ENCODE results near the gene ENDOV. TPM values are rescaled to one million over a fixed set of nuclear protein-coding genes. Genes with fewer than 3 reads are reported as not detected.

Gene ENDOV
- total and polyA plus RNA-seq, 2 of the 13 experiments (the other 11 are each of a cell fraction or from before 2014, with no cell fraction given) = 15.1 to 17.1 TPM

GRCh38 chr17:80372456-80372855, 42.5 kb upstream of the ENDOV start (continued):
- TF ChIP-seq ATF3 (CRISPR knock-in tag; IDR thresholded peaks at IDR 0.05) (no peak), ZNF383 (CRISPR knock-in tag; IDR thresholded peaks at IDR 0.05; ENCODE audit: borderline replicate concordance) (no peak), GPBP1L1 (CRISPR knock-in tag; IDR thresholded peaks at IDR 0.05) (no peak), ZNF280B (CRISPR knock-in tag; IDR thresholded peaks at IDR 0.05; ENCODE audit: borderline replicate concordance) (no peak), ATF7-NPFF (CRISPR knock-in tag; IDR thresholded peaks at IDR 0.05; ENCODE audit: low read depth) (no peak), DR1 (CRISPR knock-in tag; IDR thresholded peaks at IDR 0.05) (no peak), ZNF878 (CRISPR knock-in tag; IDR thresholded peaks at IDR 0.05) (no peak), KLF9 (CRISPR knock-in tag; IDR thresholded peaks at IDR 0.05; ENCODE audit: low read depth) (no peak), SIX4 (CRISPR knock-in tag; IDR thresholded peaks at IDR 0.05) (no peak)
- TF ChIP-seq, protein P1, sequence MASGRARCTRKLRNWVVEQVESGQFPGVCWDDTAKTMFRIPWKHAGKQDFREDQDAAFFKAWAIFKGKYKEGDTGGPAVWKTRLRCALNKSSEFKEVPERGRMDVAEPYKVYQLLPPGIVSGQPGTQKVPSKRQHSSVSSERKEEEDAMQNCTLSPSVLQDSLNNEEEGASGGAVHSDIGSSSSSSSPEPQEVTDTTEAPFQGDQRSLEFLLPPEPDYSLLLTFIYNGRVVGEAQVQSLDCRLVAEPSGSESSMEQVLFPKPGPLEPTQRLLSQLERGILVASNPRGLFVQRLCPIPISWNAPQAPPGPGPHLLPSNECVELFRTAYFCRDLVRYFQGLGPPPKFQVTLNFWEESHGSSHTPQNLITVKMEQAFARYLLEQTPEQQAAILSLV (CRISPR knock-in tag; IDR thresholded peaks at IDR 0.05; ENCODE audit: borderline replicate concordance) = no peak
